Central memory CD8-positive, alpha-beta T cell (primary cell): Measurements from ENCODE around the gene MYT1.

Source experiments
- ATAC-seq: fragments of 150-1000 bp; cut with Tn5 transposase; replicated peaks from 2 replicates; pipeline ENCODE4 v1.10.0; 2022; ENCODE audit warnings: mild to moderate bottlenecking, moderate FRiP score, moderate number of reproducible peaks; ENCODE audit not compliant: poor library complexity, severe bottlenecking; ENCODE audit errors: extremely low read depth
- DNase-seq, 2 donors: peaks; one replicate each; pipeline ENCODE4 v3.0.0; 2021; ENCODE audit warnings: low spot score in 2 of 2
- H3K27ac Mint-ChIP-seq: one replicate; pipeline ENCODE4 v1.8.0; 2022; ENCODE audit warnings: low read depth, mild to moderate bottlenecking, moderate library complexity, mixed read lengths
- H3K27me3 Mint-ChIP-seq: one replicate; pipeline ENCODE4 v1.8.0; 2022; ENCODE audit warnings: mixed read lengths
- H3K36me3 Mint-ChIP-seq: one replicate; pipeline ENCODE4 v1.8.0; 2022; ENCODE audit warnings: mild to moderate bottlenecking, moderate library complexity, mixed read lengths; ENCODE audit not compliant: insufficient read depth
- H3K4me1 Mint-ChIP-seq: one replicate; pipeline ENCODE4 v1.8.0; 2022; ENCODE audit warnings: mixed read lengths
- H3K4me3 Mint-ChIP-seq: one replicate; pipeline ENCODE4 v1.8.0; 2022; ENCODE audit warnings: mild to moderate bottlenecking, moderate library complexity, mixed read lengths
- H3K9me3 Mint-ChIP-seq: one replicate; pipeline ENCODE4 v1.8.0; 2022; ENCODE audit warnings: mixed read lengths

The MYT1 gene

GRCh38 chr20:64244281-64244805, 80.1 kb downstream of the MYT1 start:
- DNase-seq (no peak), ATAC-seq (no peak)
- Mint-ChIP-seq H3K4me3 (no peak overlapping the region), H3K4me1 (peaks cover 7% of the 10 kb centered on the region), H3K27ac (no peak overlapping the region), H3K9me3 (no peaks in the 10 kb centered on the region), H3K36me3 (peaks cover 1% of the 10 kb centered on the region), H3K27me3 (peaks cover 48% of the 10 kb centered on the region)

GRCh38 chr20:64244870-64245603, 80.8 kb downstream of the MYT1 start:
- Mint-ChIP-seq H3K9me3 (no peaks in the 10 kb centered on the region), H3K36me3 (peaks cover 1% of the 10 kb centered on the region), H3K4me1 (peaks cover 7% of the 10 kb centered on the region), H3K27ac (no peak overlapping the region), H3K4me3 (no peak overlapping the region), H3K27me3 (peaks cover 48% of the 10 kb centered on the region)
- ATAC-seq, result peak; percentile 43
- no peak for DNase-seq

GRCh38 chr20:64245746-64246595, 81.7 kb downstream of the MYT1 start:
- no peak for DNase-seq
- H3K4me3 Mint-ChIP-seq, result no peak overlapping the region
- peaks cover 7% of the 10 kb centered on the region for H3K4me1 Mint-ChIP-seq
- ATAC-seq, result no peak
- no peaks in the 10 kb centered on the region for H3K9me3 Mint-ChIP-seq
- H3K27ac Mint-ChIP-seq, result no peak overlapping the region
- peaks cover 1% of the 10 kb centered on the region for H3K36me3 Mint-ChIP-seq
- peaks cover 48% of the 10 kb centered on the region for H3K27me3 Mint-ChIP-seq

- Mint-ChIP-seq H3K4me3 (no peak overlapping the region), H3K4me1 (peaks cover 7% of the 10 kb centered on the region), H3K36me3 (peaks cover 1% of the 10 kb centered on the region), H3K27ac (no peak overlapping the region), H3K27me3 (peaks cover 48% of the 10 kb centered on the region), H3K9me3 (no peaks in the 10 kb centered on the region)
- no peak for DNase-seq
- no peak for ATAC-seq
Observed at GRCh38 chr20:64246616-64247306, 82.5 kb downstream of the MYT1 start.

- H3K4me3 Mint-ChIP-seq, result no peak overlapping the region
- peaks cover 48% of the 10 kb centered on the region for H3K27me3 Mint-ChIP-seq
- H3K27ac Mint-ChIP-seq, result no peak overlapping the region
- no peak for DNase-seq
- H3K36me3 Mint-ChIP-seq, result peaks cover 1% of the 10 kb centered on the region
- no peaks in the 10 kb centered on the region for H3K9me3 Mint-ChIP-seq
- no peak for ATAC-seq
- H3K4me1 Mint-ChIP-seq, result peaks cover 7% of the 10 kb centered on the region
Observed at GRCh38 chr20:64247307-64247618, 83.0 kb downstream of the MYT1 start.

- no peak for DNase-seq
- ATAC-seq, result no peak
- Mint-ChIP-seq H3K9me3 (no peaks in the 10 kb centered on the region), H3K27ac (no peak overlapping the region), H3K4me1 (peaks cover 7% of the 10 kb centered on the region), H3K36me3 (peaks cover 1% of the 10 kb centered on the region), H3K27me3 (peaks cover 48% of the 10 kb centered on the region), H3K4me3 (no peak overlapping the region)
Observed at GRCh38 chr20:64247970-64248841, 84.0 kb downstream of the MYT1 start.

GRCh38 chr20:64250027-64250426, 85.8 kb downstream of the MYT1 start:
- Mint-ChIP-seq H3K27me3 (peaks cover 36% of the 10 kb centered on the region), H3K4me3 (no peak overlapping the region), H3K9me3 (no peaks in the 10 kb centered on the region), H3K27ac (no peak overlapping the region), H3K36me3 (peaks cover 6% of the 10 kb centered on the region), H3K4me1 (peaks cover 16% of the 10 kb centered on the region)
- DNase-seq (no peak), ATAC-seq (no peak)

- ATAC-seq, result no peak
- H3K4me1 Mint-ChIP-seq, result peaks cover 33% of the 10 kb centered on the region
- peaks cover 13% of the 10 kb centered on the region for H3K27me3 Mint-ChIP-seq
- no peaks in the 10 kb centered on the region for H3K9me3 Mint-ChIP-seq
- no peak overlapping the region for H3K4me3 Mint-ChIP-seq
- H3K36me3 Mint-ChIP-seq, result peaks cover 24% of the 10 kb centered on the region
- no peak overlapping the region for H3K27ac Mint-ChIP-seq
- no peak for DNase-seq
Observed at GRCh38 chr20:64253000-64253383, 88.7 kb downstream of the MYT1 start.

GRCh38 chr20:64253443-64253842, 89.2 kb downstream of the MYT1 start:
- H3K9me3 Mint-ChIP-seq, result no peaks in the 10 kb centered on the region
- no peak for ATAC-seq
- H3K36me3 Mint-ChIP-seq, result peaks cover 24% of the 10 kb centered on the region
- H3K27me3 Mint-ChIP-seq, result peaks cover 13% of the 10 kb centered on the region
- peak overlapping the region; percentile 95 for H3K4me3 Mint-ChIP-seq
- H3K4me1 Mint-ChIP-seq, result peaks cover 37% of the 10 kb centered on the region
- no peak for DNase-seq
- no peak overlapping the region for H3K27ac Mint-ChIP-seq

- peaks cover 44% of the 10 kb centered on the region for H3K4me1 Mint-ChIP-seq
- peaks cover 27% of the 10 kb centered on the region for H3K36me3 Mint-ChIP-seq
- peak overlapping the region; percentile 41 for H3K27ac Mint-ChIP-seq
- DNase-seq, result no peak
- ATAC-seq, result no peak
- H3K27me3 Mint-ChIP-seq, result peaks cover 13% of the 10 kb centered on the region
- peak overlapping the region; percentile 95 for H3K4me3 Mint-ChIP-seq
- H3K9me3 Mint-ChIP-seq, result no peaks in the 10 kb centered on the region
Observed at GRCh38 chr20:64254156-64254555, 89.9 kb downstream of the MYT1 start.

- Mint-ChIP-seq H3K9me3 (no peaks in the 10 kb centered on the region), H3K4me3 (peak overlapping the region; percentile 95), H3K27me3 (peaks cover 13% of the 10 kb centered on the region), H3K4me1 (peaks cover 45% of the 10 kb centered on the region), H3K27ac (peak overlapping the region; percentile 41), H3K36me3 (peaks cover 27% of the 10 kb centered on the region)
- ATAC-seq (no peak), DNase-seq (no peak)
Observed at GRCh38 chr20:64254571-64255360, 90.5 kb downstream of the MYT1 start.
